ENCODE results near the gene JCAD.
"Not testable (repeated sequence)": the region's sequence is repeated elsewhere in the genome, so short reads cannot be mapped to it uniquely, and the experiment has no call there.

The JCAD gene, protein sequence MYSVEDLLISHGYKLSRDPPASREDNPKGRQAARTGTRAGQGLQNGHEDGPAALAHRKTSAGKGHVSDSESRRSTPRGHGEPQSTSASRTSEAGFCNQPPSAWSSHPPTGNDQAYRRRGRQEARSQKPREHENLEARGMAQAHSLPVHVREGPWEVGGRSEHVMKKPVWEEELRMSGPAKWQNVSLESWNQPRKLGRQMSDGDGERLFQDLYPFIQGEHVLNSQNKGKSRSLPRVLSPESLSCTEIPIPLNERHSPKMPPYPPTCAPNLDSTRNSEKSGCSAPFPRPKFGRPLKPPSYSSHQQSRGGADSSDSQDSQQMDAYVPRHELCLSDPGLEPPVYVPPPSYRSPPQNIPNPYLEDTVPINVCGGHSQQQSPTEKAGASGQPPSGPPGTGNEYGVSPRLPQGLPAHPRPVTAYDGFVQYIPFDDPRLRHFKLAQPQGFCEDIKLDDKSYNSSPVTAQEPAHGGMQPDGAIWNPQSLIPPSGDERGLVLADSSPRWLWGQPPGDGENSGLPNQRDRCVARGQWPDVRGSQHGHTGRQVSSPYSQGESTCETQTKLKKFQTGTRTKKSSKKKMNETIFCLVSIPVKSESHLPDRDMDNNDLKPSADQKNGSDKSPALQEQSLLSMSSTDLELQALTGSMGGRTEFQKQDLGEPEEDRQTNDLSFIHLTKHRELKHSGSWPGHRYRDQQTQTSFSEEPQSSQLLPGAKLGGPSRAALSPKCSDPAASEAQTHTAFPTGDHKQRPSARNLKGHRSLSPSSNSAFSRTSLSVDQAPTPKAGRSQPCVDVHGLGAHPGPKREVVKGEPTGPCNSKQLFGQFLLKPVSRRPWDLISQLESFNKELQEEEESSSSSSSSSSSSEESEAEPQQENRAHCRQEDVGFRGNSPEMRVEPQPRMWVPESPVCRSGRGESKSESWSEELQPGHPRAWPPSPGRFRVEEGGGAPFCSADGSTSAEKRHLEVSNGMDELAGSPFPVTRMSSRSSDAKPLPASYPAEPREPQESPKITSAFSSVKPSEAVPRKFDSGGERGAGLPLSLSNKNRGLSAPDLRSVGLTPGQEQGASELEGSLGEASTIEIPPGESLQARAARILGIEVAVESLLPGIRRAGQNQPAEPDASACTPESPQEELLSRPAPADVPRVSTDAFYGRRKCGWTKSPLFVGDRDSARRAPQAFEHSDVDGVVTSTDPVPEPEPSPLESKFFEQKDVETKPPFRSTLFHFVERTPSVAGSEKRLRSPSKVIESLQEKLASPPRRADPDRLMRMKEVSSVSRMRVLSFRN (N-terminal part only)

DNA sequence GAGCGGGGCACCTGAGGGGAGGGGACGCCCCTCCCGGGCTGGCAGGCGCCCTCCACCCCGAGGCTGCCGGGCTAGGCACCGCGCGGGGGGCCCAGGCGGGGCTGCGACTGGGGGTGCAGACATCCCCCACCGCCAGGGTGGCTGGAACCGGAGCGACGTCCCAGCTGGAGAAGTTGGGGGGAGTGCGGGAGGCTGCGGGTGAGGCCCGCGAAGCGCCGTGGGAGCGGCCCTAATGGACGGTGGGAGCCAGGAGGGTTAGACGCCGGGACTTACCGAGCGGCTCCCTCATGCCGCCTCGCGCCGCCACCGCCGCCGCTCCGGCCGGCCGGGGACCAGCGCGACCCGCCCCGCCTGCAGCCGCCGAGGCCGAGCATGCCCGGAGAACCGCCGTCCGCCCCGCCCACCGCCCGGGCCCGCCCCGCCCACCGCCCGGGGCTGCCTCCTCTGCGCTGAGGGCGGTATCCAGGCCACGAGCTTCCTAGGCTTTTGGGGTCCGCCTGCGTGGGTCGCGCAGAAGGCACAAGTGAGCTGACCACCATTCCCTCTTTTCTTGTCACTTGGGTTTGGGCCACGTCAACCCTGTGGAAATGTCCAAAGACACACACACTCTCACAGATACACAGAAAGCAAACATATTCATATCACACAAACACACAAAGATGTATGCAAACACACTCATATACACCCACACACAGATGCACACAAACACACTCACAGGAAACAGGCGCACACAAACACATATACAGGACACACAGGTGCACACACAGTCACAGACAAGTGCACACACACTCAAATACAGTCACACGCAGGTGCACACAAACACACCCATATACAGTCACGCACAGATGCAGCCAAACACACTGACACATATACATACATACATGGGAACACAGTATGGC lies at the start of gene JCAD:
JCAD (minus strand) TSS at position 378 of the 899 bp plus-strand sequence. CDS start 11,774 bp downstream, outside the sequence.
- TF ChIP-seq, protein P1, sequence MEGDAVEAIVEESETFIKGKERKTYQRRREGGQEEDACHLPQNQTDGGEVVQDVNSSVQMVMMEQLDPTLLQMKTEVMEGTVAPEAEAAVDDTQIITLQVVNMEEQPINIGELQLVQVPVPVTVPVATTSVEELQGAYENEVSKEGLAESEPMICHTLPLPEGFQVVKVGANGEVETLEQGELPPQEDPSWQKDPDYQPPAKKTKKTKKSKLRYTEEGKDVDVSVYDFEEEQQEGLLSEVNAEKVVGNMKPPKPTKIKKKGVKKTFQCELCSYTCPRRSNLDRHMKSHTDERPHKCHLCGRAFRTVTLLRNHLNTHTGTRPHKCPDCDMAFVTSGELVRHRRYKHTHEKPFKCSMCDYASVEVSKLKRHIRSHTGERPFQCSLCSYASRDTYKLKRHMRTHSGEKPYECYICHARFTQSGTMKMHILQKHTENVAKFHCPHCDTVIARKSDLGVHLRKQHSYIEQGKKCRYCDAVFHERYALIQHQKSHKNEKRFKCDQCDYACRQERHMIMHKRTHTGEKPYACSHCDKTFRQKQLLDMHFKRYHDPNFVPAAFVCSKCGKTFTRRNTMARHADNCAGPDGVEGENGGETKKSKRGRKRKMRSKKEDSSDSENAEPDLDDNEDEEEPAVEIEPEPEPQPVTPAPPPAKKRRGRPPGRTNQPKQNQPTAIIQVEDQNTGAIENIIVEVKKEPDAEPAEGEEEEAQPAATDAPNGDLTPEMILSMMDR (conservative IDR thresholded peaks at IDR 0.05; ENCODE audit: control insufficient read depth, insufficient read depth, low read depth, low read length): no peak

DNA sequence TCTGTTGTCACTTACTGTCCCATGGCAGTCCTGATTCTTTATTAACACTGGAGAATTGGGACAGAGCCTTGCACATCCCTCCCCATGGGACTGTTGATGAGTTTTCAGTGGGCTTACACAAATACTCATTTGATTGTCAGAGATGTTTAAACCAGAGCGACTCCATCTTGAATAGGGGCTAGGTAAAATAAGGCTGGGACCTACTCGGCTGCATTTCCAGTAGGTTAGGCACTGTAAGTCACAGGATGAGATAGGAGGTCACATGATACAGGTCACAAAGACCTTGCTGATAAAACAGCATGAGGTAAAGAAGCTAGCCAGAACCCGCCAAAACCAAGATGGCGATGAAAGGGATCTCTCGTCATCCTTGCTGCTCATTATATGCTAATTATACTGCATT lies 47.6 kb upstream of the JCAD start:
- TF ChIP-seq, protein P1 (conservative IDR thresholded peaks at IDR 0.05; ENCODE audit: control insufficient read depth, insufficient read depth, low read depth, low read length): no peak
- DNase-seq (ENCODE audit: low read depth): no peak
- H3K4me3 ChIP-seq (ENCODE audit: control insufficient read depth, low read depth, low read length): no peak overlapping the region

More for the DNA sequence above, at the start of gene JCAD:
- peak within 1 kb of the TSS; percentile 60 for H3K4me3 ChIP-seq (ENCODE audit: control insufficient read depth, low read depth, low read length)
- DNase-seq (ENCODE audit: low read depth): no peak

DNA sequence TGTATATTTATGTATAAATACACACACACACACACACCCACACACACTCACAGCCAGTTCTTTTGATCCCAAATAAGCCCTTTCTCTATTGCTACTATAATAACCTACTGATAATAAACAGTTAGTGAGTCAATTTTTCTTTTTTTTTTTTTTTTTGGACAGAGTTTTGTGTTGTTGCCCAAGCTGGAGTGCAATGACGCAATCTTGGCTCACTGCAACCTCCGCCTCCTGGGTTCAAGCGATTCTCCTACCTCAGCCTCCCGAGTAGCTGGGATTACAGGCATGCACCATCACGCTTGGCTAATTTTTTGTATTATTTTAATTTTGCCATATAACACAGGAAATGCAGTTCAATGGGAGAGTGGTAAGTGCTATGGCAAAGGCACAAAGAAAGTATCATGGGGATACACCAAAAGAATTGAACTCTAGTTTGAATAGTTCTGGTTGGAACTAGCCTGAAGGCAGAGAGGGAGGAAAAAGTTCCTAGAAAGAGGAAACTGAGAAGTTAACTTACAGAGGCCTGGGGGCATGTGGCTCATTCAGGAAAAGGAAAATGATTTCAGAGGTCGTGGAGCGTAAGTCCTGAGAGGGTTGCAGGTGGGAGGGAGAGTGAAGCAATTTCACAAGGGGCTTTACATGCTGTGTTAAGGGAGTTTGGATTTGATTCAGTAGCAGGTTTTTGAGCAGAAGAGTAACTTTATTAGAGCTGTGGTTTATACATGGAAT lies 44.4 kb upstream of the JCAD start:
- peak; percentile 44 for DNase-seq (ENCODE audit: low read depth)
- TF ChIP-seq, protein P1 (conservative IDR thresholded peaks at IDR 0.05; ENCODE audit: control insufficient read depth, insufficient read depth, low read depth, low read length): no peak
- no peak overlapping the region for H3K4me3 ChIP-seq (ENCODE audit: control insufficient read depth, low read depth, low read length)

DNA sequence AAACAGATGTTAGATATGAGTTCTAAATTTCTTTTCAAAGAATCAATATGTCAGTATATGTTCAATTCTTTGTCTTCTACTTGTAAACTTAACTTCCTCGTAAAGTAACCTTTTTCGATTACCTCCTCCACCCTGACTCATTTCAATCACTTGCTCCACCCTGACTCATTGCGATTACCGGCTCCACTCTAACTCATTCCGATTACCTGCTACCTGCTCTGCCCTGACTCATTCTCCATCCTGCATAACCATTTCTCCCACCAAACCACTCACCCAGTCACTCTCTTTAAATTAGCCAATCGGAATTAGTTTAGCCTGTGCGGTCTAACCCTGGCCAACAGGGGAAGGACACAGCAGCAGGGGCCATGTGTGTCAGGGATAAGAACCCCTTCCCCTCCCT lies 40.3 kb upstream of the JCAD start:
- not testable (repeated sequence) for H3K4me3 ChIP-seq (ENCODE audit: control insufficient read depth, low read depth, low read length); DNase-seq (ENCODE audit: low read depth)

DNA sequence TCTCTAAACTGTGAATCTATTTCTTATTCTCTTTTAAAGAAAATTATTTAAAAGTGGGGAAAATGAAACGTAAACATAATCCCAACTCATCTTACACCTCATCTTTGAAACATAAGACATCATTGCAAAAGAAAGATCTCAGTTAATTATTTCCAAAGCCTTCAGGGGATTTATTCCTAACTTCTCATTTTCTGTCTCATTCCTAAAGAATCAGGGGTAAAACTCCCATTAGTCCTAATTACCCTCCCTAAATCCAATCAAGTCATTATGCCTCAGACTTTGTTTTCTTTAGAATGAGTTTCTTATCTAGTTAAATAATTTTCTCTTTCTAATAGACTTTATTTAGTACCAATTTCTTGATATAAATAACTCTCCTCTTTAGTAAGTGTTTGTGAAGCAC lies 39.7 kb upstream of the JCAD start:
- no peak overlapping the region for H3K4me3 ChIP-seq (ENCODE audit: control insufficient read depth, low read depth, low read length)
- TF ChIP-seq, protein P1 (conservative IDR thresholded peaks at IDR 0.05; ENCODE audit: control insufficient read depth, insufficient read depth, low read depth, low read length): no peak
- DNase-seq (ENCODE audit: low read depth): no peak

DNA sequence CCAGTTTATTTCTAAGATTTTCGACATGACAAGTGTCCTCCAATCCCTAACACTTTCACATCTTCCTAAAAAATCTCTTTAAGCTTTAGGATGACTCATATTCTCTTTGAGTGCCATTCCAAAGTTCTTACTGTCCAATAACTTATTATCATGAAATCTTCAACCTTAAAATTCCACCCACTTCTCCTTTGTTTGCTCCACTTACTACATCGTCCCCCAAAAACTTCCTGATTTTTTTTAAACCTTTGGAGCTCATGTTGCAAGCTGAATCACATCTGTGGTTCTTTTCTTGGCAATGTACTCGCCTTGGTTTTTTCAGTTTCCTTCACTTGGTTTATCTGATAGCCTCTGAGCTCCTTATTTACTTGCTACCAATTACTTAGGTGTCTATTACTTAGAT lies 39.2 kb upstream of the JCAD start:
- TF ChIP-seq, protein P1 (conservative IDR thresholded peaks at IDR 0.05; ENCODE audit: control insufficient read depth, insufficient read depth, low read depth, low read length): no peak
- DNase-seq (ENCODE audit: low read depth): peak; percentile 92

More for the DNA sequence above, 39.2 kb upstream of the JCAD start:
- H3K4me3 ChIP-seq (ENCODE audit: control insufficient read depth, low read depth, low read length): no peak overlapping the region

Measured in fibroblast of mammary gland (primary cell).